GM19025 (cell line): ENCODE results near the gene FLRT2.

Experiments used
- ATAC-seq: cut with Tn5 transposase; IDR thresholded peaks from one replicate; pipeline ENCODE4 v1.9.1; 2021; ENCODE audit warnings: mild to moderate bottlenecking, low read depth, moderate library complexity; ENCODE audit not compliant: unreplicated experiment

FLRT2 gene

GRCh38 chr14:85529803-85530574, at the start of gene FLRT2:
TSS of gene FLRT2 (plus strand) at chr14:85530144. CDS start at chr14:85621515, 91,371 bp downstream.
- ATAC-seq = no peak

- no peak for ATAC-seq
Measured at GRCh38 chr14:85481471-85481870, 48.5 kb upstream of the FLRT2 start.

GRCh38 chr14:85482552-85482951, 47.4 kb upstream of the FLRT2 start:
- no peak for ATAC-seq

GRCh38 chr14:85483037-85483436, 46.9 kb upstream of the FLRT2 start:
- ATAC-seq = no peak

- no peak for ATAC-seq
Measured at GRCh38 chr14:85483652-85484051, 46.3 kb upstream of the FLRT2 start.

GRCh38 chr14:85487215-85487614, 42.7 kb upstream of the FLRT2 start:
- ATAC-seq = no peak

- ATAC-seq = no peak
Measured at GRCh38 chr14:85501751-85502150, 28.2 kb upstream of the FLRT2 start.

- no peak for ATAC-seq
Measured at GRCh38 chr14:85508863-85509262, 21.1 kb upstream of the FLRT2 start.

GRCh38 chr14:85512451-85512850, 17.5 kb upstream of the FLRT2 start:
- ATAC-seq = no peak

GRCh38 chr14:85514487-85514886, 15.5 kb upstream of the FLRT2 start:
- no peak for ATAC-seq

GRCh38 chr14:85516239-85517113, 13.5 kb upstream of the FLRT2 start:
- no peak for ATAC-seq

GRCh38 chr14:85517114-85517688, 12.7 kb upstream of the FLRT2 start:
- ATAC-seq = no peak

GRCh38 chr14:85519661-85520305, 10.2 kb upstream of the FLRT2 start:
- no peak for ATAC-seq

- ATAC-seq = no peak
Measured at GRCh38 chr14:85520581-85520980, 9.4 kb upstream of the FLRT2 start.

GRCh38 chr14:85523624-85524023, 6.3 kb upstream of the FLRT2 start:
- no peak for ATAC-seq

- ATAC-seq = no peak
Measured at GRCh38 chr14:85527006-85527405, 2.9 kb upstream of the FLRT2 start.

- no peak for ATAC-seq
Measured at GRCh38 chr14:85527445-85528035, 2.4 kb upstream of the FLRT2 start.

GRCh38 chr14:85528080-85528896, 1.7 kb upstream of the FLRT2 start:
- ATAC-seq = no peak

GRCh38 chr14:85528897-85529631, 880 bp upstream of the FLRT2 start:
- no peak for ATAC-seq
